ENCODE data around the gene C1orf159.
A peak's percentile ranks its signal among the peaks of the same experiment; 100 is the strongest.
"Not testable (repeated sequence)": the region's sequence is repeated elsewhere in the genome, so short reads cannot be mapped to it uniquely, and the experiment has no call there.

C1orf159 gene

GRCh38 chr1:1118011-1118875, 2.4 kb upstream of the C1orf159 start:
- no peak for DNase-seq (ENCODE audit: low spot score)

- DNase-seq (ENCODE audit: low spot score): no peak
Observed at GRCh38 chr1:1117469-1117831, 1.6 kb upstream of the C1orf159 start.

- DNase-seq (ENCODE audit: low spot score): peak; percentile 30
Observed at GRCh38 chr1:1116701-1117468, 996 bp upstream of the C1orf159 start.

- no peak for DNase-seq (ENCODE audit: low spot score)
Observed at GRCh38 chr1:1115136-1115785, 628 bp downstream of the C1orf159 start.

GRCh38 chr1:1114431-1114830, 1.5 kb downstream of the C1orf159 start:
- DNase-seq (ENCODE audit: low spot score): no peak

GRCh38 chr1:1112237-1112985, 3.5 kb downstream of the C1orf159 start:
- DNase-seq (ENCODE audit: low spot score): no peak

- no peak for DNase-seq (ENCODE audit: low spot score)
Observed at GRCh38 chr1:1111516-1112236, 4.2 kb downstream of the C1orf159 start.

GRCh38 chr1:1110561-1110971, 5.3 kb downstream of the C1orf159 start:
- DNase-seq (ENCODE audit: low spot score): no peak

GRCh38 chr1:1109743-1110142, 6.1 kb downstream of the C1orf159 start:
- DNase-seq (ENCODE audit: low spot score): no peak

GRCh38 chr1:1106510-1107221, 9.2 kb downstream of the C1orf159 start:
- no peak for DNase-seq (ENCODE audit: low spot score)

GRCh38 chr1:1104152-1104551, 11.7 kb downstream of the C1orf159 start:
- DNase-seq (ENCODE audit: low spot score): not testable (repeated sequence)

- DNase-seq (ENCODE audit: low spot score): no peak
Observed at GRCh38 chr1:1101503-1101902, 14.4 kb downstream of the C1orf159 start.

- DNase-seq (ENCODE audit: low spot score): no peak
Observed at GRCh38 chr1:1100296-1100695, 15.6 kb downstream of the C1orf159 start.

- no peak for DNase-seq (ENCODE audit: low spot score)
Observed at GRCh38 chr1:1099506-1100183, 16.2 kb downstream of the C1orf159 start.

GRCh38 chr1:1098681-1099421, 17.0 kb downstream of the C1orf159 start:
- DNase-seq (ENCODE audit: low spot score): no peak

GRCh38 chr1:1096136-1096535, 19.8 kb downstream of the C1orf159 start:
- DNase-seq (ENCODE audit: low spot score): not testable (repeated sequence)

GRCh38 chr1:1094981-1095380, 20.9 kb downstream of the C1orf159 start:
- DNase-seq (ENCODE audit: low spot score): no peak

GRCh38 chr1:1093610-1093943, 22.3 kb downstream of the C1orf159 start:
- no peak for DNase-seq (ENCODE audit: low spot score)

- no peak for DNase-seq (ENCODE audit: low spot score)
Observed at GRCh38 chr1:1092894-1093609, 22.8 kb downstream of the C1orf159 start.
